Kidney (tissue), 14 donors: ENCODE data around the gene RAB39B. TPM values are rescaled to one million over a fixed set of nuclear protein-coding genes. Genes with fewer than 3 reads are reported as not detected.

ENCODE experiments used
- DNase-seq, 5 donors: peaks; one replicate each; pipeline ENCODE4 v3.0.0-alpha.2; 2013 to 2020
- FAIRE-seq: peaks from 2 replicates; lab custom pipeline; 2012; peaks lifted over from hg19 to GRCh38; lab: Jason Lieb, UNC
- H3K27ac ChIP-seq, 2 donors: one replicate each; pipeline ENCODE4 v1.7.0; 2013; ENCODE audit warnings: low read depth in 2 of 2, low read length in 2 of 2, inconsistent platforms in 1 of 2
- H3K27me3 ChIP-seq: one replicate; pipeline ENCODE4 v1.7.1; 2013; ENCODE audit warnings: low read length, inconsistent platforms; ENCODE audit not compliant: control insufficient read depth, insufficient read depth
- H3K36me3 ChIP-seq, 3 donors: one replicate each; pipeline versions ENCODE4 v1.7.0 to v1.7.1; 2013; ENCODE audit warnings: low read length in 3 of 3, control low read depth in 1 of 3, inconsistent platforms in 1 of 3; ENCODE audit not compliant: insufficient read depth in 3 of 3, control insufficient read depth in 2 of 3
- H3K4me1 ChIP-seq, 3 donors: one replicate each; pipeline versions ENCODE4 v1.7.0 to v1.7.1; 2013; ENCODE audit warnings: low read length in 3 of 3, inconsistent platforms in 1 of 3, low read depth in 1 of 3; ENCODE audit not compliant: control insufficient read depth in 2 of 3, insufficient read depth in 2 of 3
- H3K4me3 ChIP-seq, 3 donors: one replicate each; pipeline versions ENCODE4 v1.7.0 to v1.8.1; 2013; ENCODE audit warnings: low read length in 3 of 3, control low read depth in 1 of 3, inconsistent platforms in 1 of 3
- H3K9ac ChIP-seq, 3 donors: one replicate each; pipeline versions ENCODE4 v1.7.0 to v1.7.1; 2013; ENCODE audit warnings: low read length in 3 of 3, control low read depth in 1 of 3, inconsistent platforms in 1 of 3
- H3K9me3 ChIP-seq, 3 donors: one replicate each; pipeline versions ENCODE4 v1.7.0 to v1.7.1; 2013; ENCODE audit warnings: low read length in 3 of 3, control low read depth in 1 of 3, inconsistent platforms in 1 of 3; ENCODE audit not compliant: control insufficient read depth in 2 of 3, insufficient read depth in 1 of 3
- intact Hi-C: fragments of 100-400 bp; cut with DNase I; formaldehyde crosslinking; loops from one replicate; pipeline ENCODE4 v1.11.1; 2022
- polyA plus RNA-seq: library from polyadenylated mRNA; stranded (reverse); fragments of 350-450 nt; fragmentation: Illumina TruSeq; extraction: RNeasy Lipid Tissue Mini Kit (QIAGEN cat#74804); gene quantifications from one replicate; pipeline ENCODE4 v1.2.3, GENCODE V29; 2014; ENCODE audit warnings: low read depth, low replicate concordance; ENCODE audit not compliant: insufficient read depth
- total RNA-seq: library from RNA; stranded (reverse); fragmentation: NEBNext Ultra II Directional; extraction: Animal tissue kit (Norgen Biotek cat#: 25700); gene quantifications from one replicate; pipeline ENCODE4 v1.2.1, GENCODE V29; 2021
- TF ChIP-seq, protein P1 (sequence below): IDR thresholded peaks from 3 replicates; pipeline ENCODE4 v1.5.1; 2012; ENCODE audit warnings: mild to moderate bottlenecking, moderate library complexity, borderline replicate concordance; ENCODE audit not compliant: insufficient read depth; ENCODE audit errors: extremely low read depth
- donor health status: control.
- donor health status: control.
- donor health status: control.
- donor health status: control.
- donor health status: control.
- donor health status: DM: yes; HTN: yes; CAD: no.
- donor health status: Normal renal cell carcinoma (clear cell type).

The RAB39B gene
- total and polyA plus RNA-seq, 2 donors from 2014 or later, result 1.2 to 1.8 TPM

DNA sequence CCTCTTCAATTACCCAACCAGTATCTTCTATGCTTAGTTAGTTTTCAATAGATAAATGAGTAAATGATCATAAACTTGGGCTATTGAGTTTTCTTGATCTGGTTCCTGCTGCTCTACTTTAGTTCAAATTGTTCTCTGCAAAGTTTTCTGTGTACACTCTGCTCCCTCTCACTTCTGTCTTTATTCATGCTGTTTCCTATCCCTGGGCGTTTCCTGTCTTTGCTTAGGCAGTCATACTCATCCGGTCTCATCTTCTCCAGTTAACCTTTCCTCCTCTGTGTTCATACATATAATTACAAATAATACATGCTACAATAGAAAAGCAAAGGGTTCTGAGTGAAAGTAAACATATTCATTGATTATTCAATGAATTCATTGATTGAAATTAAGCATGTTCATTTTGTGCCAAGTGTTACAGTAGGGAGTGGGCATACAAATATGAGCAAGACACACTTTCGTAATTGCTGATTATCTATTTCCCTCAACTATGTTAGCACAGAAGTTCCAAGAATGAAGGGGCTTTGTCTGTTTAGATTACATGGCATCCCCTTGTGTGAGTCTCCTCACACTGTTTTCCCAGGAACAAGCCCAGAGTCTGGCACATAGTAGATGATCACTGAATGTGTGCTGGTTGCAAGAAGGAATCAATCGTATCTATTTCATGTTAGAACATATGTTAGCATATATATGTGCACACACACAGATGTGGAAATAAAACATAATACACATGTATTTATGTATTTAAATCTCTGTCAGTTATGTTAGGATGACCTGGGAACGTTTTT, 1.1 kb downstream of the RAB39B start:
- intact Hi-C loops, result no loop called here
- Histone ChIP-seq H3K4me1 (no peaks in the 10 kb centered on the region), H3K9ac (no peak overlapping the region), H3K9me3 (no peaks in the 10 kb centered on the region), H3K4me3 (peak overlapping the region in 1 of 3 donors; percentile 56), H3K36me3 (no peaks in the 10 kb centered on the region), H3K27ac (no peak overlapping the region), H3K27me3 (no peaks in the 10 kb centered on the region)
- FAIRE-seq, result peak; percentile 6
- TF ChIP-seq, protein P1, sequence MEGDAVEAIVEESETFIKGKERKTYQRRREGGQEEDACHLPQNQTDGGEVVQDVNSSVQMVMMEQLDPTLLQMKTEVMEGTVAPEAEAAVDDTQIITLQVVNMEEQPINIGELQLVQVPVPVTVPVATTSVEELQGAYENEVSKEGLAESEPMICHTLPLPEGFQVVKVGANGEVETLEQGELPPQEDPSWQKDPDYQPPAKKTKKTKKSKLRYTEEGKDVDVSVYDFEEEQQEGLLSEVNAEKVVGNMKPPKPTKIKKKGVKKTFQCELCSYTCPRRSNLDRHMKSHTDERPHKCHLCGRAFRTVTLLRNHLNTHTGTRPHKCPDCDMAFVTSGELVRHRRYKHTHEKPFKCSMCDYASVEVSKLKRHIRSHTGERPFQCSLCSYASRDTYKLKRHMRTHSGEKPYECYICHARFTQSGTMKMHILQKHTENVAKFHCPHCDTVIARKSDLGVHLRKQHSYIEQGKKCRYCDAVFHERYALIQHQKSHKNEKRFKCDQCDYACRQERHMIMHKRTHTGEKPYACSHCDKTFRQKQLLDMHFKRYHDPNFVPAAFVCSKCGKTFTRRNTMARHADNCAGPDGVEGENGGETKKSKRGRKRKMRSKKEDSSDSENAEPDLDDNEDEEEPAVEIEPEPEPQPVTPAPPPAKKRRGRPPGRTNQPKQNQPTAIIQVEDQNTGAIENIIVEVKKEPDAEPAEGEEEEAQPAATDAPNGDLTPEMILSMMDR, result no peak
- no peak for DNase-seq

DNA sequence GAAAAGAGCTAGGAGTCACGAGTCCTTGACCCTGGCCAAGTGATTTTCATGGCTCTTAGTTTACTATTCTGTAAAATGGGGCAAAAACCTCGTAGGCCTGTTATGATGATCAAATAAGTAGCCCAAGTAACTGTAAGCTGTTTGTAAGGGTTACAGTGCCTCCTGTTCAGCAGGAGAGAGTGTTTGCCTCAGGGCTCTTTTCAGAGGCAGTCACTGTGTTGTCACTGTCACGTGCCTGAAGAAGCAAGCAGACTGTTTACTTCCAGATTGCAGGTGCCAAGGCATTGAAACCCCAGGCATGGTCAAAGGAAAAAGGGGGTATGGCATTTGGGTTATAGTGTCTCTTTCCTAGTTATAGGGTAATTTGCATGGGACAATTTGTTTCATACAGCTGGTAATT, 4.5 kb downstream of the RAB39B start:
- no peaks in the 10 kb centered on the region for H3K27me3 ChIP-seq
- intact Hi-C loops, result no loop called here
- H3K4me1 ChIP-seq, result no peaks in the 10 kb centered on the region
- TF ChIP-seq, protein P1, result no peak
- no peaks in the 10 kb centered on the region for H3K36me3 ChIP-seq
- DNase-seq (no peak), FAIRE-seq (no peak)
- no peak overlapping the region for H3K4me3 ChIP-seq
- H3K9me3 ChIP-seq, result no peaks in the 10 kb centered on the region
- H3K27ac ChIP-seq, result no peak overlapping the region
- H3K9ac ChIP-seq, result no peak overlapping the region

DNA sequence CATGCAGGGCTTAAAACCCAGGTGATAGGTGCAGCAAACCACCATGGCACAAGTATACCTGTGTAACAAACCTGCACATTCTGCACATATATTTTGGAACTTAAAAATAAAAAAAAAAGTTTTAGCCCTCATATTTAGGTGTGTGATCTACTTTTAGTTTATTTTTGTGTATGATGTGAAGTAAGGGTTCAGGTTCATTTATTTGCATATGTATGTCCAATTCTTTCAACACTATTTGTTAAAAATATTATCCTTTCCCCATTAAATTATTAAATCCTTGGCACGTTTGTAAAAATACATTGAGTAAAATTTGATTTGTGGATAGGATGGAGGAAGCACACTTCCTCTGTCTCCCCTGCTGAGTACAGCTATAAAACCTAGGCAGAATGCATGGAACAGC, 12.9 kb downstream of the RAB39B start:
- TF ChIP-seq, protein P1, result no peak
- H3K27me3 ChIP-seq, result no peaks in the 10 kb centered on the region
- DNase-seq, result no peak
- no peak for FAIRE-seq
- H3K9me3 ChIP-seq, result no peaks in the 10 kb centered on the region
- H3K36me3 ChIP-seq, result no peaks in the 10 kb centered on the region
- intact Hi-C loops, result no loop called here
- no peak overlapping the region for H3K27ac ChIP-seq
- H3K9ac ChIP-seq, result no peak overlapping the region
- H3K4me3 ChIP-seq, result no peak overlapping the region
- no peaks in the 10 kb centered on the region for H3K4me1 ChIP-seq
